Keratinocyte (primary cell): ENCODE data around the gene CDKL4.
"Not testable (repeated sequence)": the region's sequence is repeated elsewhere in the genome, so short reads cannot be mapped to it uniquely, and the experiment has no call there.

Experiments used
- CTCF ChIP-seq, 3 experiments: IDR thresholded peaks in 1 of 3; conservative IDR thresholded peaks in 1 of 3; optimal IDR thresholded peaks in 1 of 3; 2 replicates in 2 of 3; 3 replicates in 1 of 3; pipeline versions ENCODE3 to v1.5.1; 2011; ENCODE audit warnings: low read length in 3 of 3, mild to moderate bottlenecking in 3 of 3, moderate library complexity in 2 of 3, control low read depth in 1 of 3, inconsistent platforms in 1 of 3; ENCODE audit not compliant: insufficient read depth in 2 of 3; ENCODE audit errors: extremely low read depth in 1 of 3
- EZH2 ChIP-seq: IDR thresholded peaks from one replicate; pipeline ENCODE4 v1.6.1; 2012; ENCODE audit warnings: inconsistent platforms, mild to moderate bottlenecking, low read length, moderate library complexity

- TF ChIP-seq EZH2; CTCF (optimal IDR thresholded peaks at IDR 0.05 in 1 of 3, IDR thresholded peaks at IDR 0.05 in 1 of 3, conservative IDR thresholded peaks at IDR 0.05 in 1 of 3; ENCODE audit: extremely low read depth in 1 of 3, insufficient read depth in 2 of 3, low read length in 3 of 3): not testable (repeated sequence)
Observed at GRCh38 chr2:39197003-39197402, 46.8 kb downstream of the CDKL4 start.
